ENCODE measurements around the gene ZNF585A. TPM values are rescaled to one million over a fixed set of nuclear protein-coding genes. Genes with fewer than 3 reads are reported as not detected.

Gene ZNF585A
- total and polyA plus RNA-seq, 2 experiments from 2014 or later = 15.2 to 18.1 TPM

DNA sequence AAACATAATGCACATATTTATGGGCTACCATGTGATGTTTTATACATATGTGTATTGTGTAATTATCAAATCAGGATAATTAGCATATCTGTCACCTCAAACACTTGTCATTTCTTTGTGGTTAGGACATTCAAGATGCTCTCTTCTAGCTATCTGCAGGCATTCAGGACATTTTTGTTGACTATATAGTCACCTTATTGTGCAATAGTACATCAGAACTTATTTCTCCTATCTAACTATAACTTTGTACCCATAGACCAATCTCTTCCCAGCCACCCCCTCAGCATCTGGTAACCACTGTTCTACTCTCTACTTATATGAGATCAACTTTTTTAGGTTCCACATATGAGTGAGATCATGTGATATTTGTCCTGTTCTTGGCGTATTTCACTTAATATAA is 73.9 kb downstream of the ZNF585A start:
- no peaks in the 10 kb centered on the region for H3K9me3 ChIP-seq (ENCODE audit: low read depth)
- peaks cover 12% of the 10 kb centered on the region for H3K36me3 ChIP-seq
- no peaks in the 10 kb centered on the region for H3K4me1 ChIP-seq (ENCODE audit: low read depth)
- H3K27me3 ChIP-seq = no peaks in the 10 kb centered on the region
- no peak for DNase-seq (ENCODE audit: low read depth in 1 of 2, low spot score in 1 of 2)
- TF ChIP-seq, protein P1, sequence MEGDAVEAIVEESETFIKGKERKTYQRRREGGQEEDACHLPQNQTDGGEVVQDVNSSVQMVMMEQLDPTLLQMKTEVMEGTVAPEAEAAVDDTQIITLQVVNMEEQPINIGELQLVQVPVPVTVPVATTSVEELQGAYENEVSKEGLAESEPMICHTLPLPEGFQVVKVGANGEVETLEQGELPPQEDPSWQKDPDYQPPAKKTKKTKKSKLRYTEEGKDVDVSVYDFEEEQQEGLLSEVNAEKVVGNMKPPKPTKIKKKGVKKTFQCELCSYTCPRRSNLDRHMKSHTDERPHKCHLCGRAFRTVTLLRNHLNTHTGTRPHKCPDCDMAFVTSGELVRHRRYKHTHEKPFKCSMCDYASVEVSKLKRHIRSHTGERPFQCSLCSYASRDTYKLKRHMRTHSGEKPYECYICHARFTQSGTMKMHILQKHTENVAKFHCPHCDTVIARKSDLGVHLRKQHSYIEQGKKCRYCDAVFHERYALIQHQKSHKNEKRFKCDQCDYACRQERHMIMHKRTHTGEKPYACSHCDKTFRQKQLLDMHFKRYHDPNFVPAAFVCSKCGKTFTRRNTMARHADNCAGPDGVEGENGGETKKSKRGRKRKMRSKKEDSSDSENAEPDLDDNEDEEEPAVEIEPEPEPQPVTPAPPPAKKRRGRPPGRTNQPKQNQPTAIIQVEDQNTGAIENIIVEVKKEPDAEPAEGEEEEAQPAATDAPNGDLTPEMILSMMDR (IDR thresholded peaks at IDR 0.05; ENCODE audit: low read depth, low read length) = no peak
- no peak overlapping the region for H3K4me3 ChIP-seq
- H3K27ac ChIP-seq = no peak overlapping the region

DNA sequence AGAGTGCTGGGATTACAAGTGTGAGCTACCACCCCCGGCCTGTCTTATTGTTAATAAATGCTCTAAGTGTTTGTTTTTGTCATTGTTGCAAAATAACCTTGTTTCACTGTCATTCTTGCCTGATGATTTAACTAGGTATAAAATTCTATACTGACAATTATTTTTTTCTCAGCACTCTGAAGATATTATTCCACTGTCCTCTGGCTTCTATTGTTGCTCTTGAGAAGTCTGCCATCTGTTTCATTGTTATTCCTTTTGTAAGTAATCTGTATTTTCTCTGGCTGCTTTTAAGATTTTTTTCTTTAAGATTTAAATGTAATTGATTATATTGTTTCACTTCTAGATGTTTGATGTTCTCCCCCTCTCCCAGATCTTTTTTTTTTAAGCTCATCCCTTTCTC is 76.6 kb downstream of the ZNF585A start:
- H3K36me3 ChIP-seq = peaks cover 29% of the 10 kb centered on the region
- no peaks in the 10 kb centered on the region for H3K4me1 ChIP-seq (ENCODE audit: low read depth)
- no peak overlapping the region for H3K4me3 ChIP-seq
- no peak overlapping the region for H3K27ac ChIP-seq
- TF ChIP-seq, protein P1 (IDR thresholded peaks at IDR 0.05; ENCODE audit: low read depth, low read length) = no peak
- no peak for DNase-seq (ENCODE audit: low read depth in 1 of 2, low spot score in 1 of 2)
- H3K27me3 ChIP-seq = no peaks in the 10 kb centered on the region
- H3K9me3 ChIP-seq (ENCODE audit: low read depth) = no peaks in the 10 kb centered on the region

Other genes starting within 250 kb of the ZNF585A start
- gene ZNF420, start 94.3 kb downstream of the ZNF585A start, total RNA-seq = 8.7 and 10.3 TPM in 2 replicates
- gene ZNF420, start 94.3 kb downstream of the ZNF585A start, polyA plus RNA-seq = 8.3 and 13.9 TPM in 2 replicates
- gene ZNF585B, start 37.8 kb upstream of the ZNF585A start, total RNA-seq = 7.6 and 10.6 TPM in 2 replicates
- gene ZNF585B, start 37.8 kb upstream of the ZNF585A start, polyA plus RNA-seq = 7.0 and 10.0 TPM in 2 replicates
- gene ZNF383, start 45.5 kb upstream of the ZNF585A start, total RNA-seq = 4.0 and 5.7 TPM in 2 replicates
- gene ZNF383, start 45.5 kb upstream of the ZNF585A start, polyA plus RNA-seq = 4.9 and 5.7 TPM in 2 replicates
- 9.6 and 10.2 TPM in 2 replicates for gene ZNF527, start 198.4 kb upstream of the ZNF585A start, total RNA-seq
- gene ZNF527, start 198.4 kb upstream of the ZNF585A start, polyA plus RNA-seq = 5.8 and 6.8 TPM in 2 replicates